A549 treated with RU486 at 1 μM for 4 hours (cell line): Measurements from ENCODE around the gene USP3. TPM values are rescaled to one million over a fixed set of nuclear protein-coding genes. Genes with fewer than 3 reads are reported as not detected.

Experiments used
- total RNA-seq: library from RNA; stranded (reverse); fragments of 200-300 nt; extraction: Qiagen RNA extraction; gene quantifications from 5 replicates; pipeline ENCODE4 v1.2.3, GENCODE V29; 2022; ENCODE audit warnings: low read depth

The USP3 gene, protein sequence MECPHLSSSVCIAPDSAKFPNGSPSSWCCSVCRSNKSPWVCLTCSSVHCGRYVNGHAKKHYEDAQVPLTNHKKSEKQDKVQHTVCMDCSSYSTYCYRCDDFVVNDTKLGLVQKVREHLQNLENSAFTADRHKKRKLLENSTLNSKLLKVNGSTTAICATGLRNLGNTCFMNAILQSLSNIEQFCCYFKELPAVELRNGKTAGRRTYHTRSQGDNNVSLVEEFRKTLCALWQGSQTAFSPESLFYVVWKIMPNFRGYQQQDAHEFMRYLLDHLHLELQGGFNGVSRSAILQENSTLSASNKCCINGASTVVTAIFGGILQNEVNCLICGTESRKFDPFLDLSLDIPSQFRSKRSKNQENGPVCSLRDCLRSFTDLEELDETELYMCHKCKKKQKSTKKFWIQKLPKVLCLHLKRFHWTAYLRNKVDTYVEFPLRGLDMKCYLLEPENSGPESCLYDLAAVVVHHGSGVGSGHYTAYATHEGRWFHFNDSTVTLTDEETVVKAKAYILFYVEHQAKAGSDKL
- 35.5 to 50.2 TPM (median 46.5 TPM) in 5 replicates for total RNA-seq

DNA sequence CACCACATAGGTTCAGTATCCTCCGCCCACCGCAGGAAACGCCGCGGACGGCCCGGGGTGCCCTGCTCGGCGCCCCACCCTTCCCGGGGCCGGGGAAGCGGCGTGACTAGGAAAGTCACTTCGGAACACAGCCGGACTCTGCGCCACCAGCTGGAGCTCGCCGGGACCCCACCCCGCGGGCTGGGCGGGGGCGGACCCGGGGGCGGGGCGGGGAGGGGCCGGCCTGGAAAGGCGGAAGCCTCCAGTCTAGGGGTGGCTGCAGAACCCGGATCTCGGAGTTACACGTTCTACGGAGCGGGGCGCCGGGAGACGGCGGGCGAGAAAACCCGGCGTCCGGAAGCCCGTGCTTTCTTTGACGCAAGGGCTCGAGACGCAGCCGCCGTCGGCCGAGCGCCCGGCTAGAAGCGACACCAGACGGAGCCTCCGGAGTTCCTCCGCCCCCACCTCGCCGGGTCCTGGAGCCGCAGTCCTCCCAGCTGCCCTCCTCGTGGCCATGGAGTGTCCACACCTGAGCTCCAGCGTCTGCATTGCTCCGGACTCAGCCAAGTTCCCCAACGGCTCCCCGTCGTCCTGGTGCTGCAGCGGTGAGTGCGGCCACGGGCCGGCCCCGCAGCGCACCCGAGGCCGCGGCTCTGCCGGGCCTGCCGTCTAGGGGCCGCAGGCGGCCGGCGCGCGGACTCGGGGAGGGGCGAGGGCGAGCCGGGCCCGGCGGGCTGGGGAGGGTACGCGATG is at the start of gene USP3:
Gene USP3 (plus strand): TSS at position 347 of the 732 bp plus-strand sequence. CDS start 147 bp downstream, at position 494.

DNA sequence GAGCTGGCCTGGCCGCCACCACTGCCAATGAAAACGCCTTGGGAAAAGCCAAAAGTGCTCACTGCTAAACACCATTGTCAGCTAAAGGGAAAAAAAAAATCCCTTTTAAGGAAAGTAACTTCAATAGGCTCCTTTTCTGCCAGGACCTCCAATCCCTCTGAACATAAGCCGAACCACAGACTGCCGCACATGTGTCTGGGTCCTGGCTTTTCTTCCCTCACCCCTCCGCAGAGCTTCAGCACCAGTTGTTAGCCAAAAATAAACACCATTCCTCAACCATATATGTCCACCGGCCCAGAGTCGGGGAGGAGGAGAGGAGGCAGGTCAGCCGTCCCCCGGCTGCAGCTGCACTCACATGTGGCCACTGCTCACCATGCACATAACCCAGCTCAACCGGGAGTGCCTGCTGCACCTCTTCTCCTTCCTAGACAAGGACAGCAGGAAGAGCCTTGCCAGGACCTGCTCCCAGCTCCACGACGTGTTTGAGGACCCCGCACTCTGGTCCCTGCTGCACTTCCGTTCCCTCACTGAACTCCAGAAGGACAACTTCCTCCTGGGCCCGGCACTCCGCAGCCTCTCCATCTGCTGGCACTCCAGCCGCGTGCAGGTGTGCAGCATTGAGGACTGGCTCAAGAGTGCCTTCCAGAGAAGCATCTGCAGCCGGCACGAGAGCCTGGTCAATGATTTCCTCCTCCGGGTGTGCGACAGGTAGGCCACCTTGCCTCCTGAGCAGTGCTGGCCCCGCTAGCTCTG is 92.8 kb downstream of the USP3 start, which contains the start of gene FBXL22:
Gene FBXL22 (plus strand): TSS at position 350 of the 753 bp plus-strand sequence. CDS start 6 bp downstream, at position 356.

Other genes with a start within 250 kb of the USP3 start
- 17.5 to 23.6 TPM (median 20.0 TPM) in 5 replicates for gene APH1B, start 227.0 kb upstream of the USP3 start, total RNA-seq
- 147 to 174 TPM (median 164 TPM) in 5 replicates for gene CA12, start 122.7 kb upstream of the USP3 start, total RNA-seq
- gene FBXL22, start 92.8 kb downstream of the USP3 start, total RNA-seq, result 0.14 to 0.31 TPM (median 0.19 TPM) in 5 replicates